ENCODE results near the gene TRERF1.

TRERF1 gene

DNA sequence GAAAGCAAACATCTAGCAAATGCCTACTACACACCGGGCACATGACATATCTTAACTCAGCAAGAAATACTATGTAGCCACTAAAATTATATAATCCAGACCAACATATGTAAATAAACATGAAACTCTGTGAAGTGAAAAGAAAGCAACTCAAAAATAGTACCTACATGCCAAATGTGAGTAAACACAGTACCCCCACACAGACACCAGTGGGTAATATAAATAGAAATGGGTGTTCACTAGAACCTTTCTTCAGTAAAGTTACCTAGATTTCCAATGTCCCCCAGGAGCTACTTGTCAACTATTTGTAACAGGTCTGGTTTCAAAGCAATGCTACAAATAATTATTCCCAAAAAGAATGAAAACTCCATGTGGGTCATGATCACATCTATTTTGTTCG lies 25.5 kb downstream of the TRERF1 start:
- H3K4me3 ChIP-seq (ENCODE audit: low read depth, low read length): no peak overlapping the region
- TF ChIP-seq, protein P1, sequence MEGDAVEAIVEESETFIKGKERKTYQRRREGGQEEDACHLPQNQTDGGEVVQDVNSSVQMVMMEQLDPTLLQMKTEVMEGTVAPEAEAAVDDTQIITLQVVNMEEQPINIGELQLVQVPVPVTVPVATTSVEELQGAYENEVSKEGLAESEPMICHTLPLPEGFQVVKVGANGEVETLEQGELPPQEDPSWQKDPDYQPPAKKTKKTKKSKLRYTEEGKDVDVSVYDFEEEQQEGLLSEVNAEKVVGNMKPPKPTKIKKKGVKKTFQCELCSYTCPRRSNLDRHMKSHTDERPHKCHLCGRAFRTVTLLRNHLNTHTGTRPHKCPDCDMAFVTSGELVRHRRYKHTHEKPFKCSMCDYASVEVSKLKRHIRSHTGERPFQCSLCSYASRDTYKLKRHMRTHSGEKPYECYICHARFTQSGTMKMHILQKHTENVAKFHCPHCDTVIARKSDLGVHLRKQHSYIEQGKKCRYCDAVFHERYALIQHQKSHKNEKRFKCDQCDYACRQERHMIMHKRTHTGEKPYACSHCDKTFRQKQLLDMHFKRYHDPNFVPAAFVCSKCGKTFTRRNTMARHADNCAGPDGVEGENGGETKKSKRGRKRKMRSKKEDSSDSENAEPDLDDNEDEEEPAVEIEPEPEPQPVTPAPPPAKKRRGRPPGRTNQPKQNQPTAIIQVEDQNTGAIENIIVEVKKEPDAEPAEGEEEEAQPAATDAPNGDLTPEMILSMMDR (IDR thresholded peaks at IDR 0.05; ENCODE audit: control insufficient read depth, extremely low read depth, insufficient read depth): no peak
- no peak for DNase-seq (ENCODE audit: low read depth)

DNA sequence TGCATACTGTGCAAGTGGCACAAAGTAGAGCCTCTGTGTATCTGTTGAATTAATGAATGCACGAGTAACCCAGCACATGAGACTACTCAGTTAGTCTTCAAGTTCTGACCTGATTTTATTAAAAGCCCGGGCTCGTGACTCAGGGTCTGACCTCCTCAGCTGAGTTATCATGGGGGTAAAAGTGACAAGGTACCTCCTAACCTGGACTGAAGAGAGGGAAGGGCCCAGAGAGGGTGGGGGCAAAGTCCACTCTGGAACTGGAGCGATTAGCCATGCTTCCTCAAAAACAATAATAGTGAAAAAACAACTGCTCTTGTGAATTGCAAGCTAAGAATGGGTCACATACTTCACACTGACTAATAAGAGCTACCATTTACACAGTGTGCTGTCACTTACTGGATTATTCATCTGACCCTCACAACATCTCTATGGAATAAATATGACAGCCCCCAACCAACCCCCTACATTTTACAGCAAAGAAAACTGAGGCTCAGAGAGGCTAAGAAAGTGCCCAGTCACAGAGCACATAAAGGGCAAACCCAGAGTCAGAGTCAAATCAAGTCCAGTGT lies 26.7 kb downstream of the TRERF1 start:
- DNase-seq (ENCODE audit: low read depth): no peak
- H3K4me3 ChIP-seq (ENCODE audit: low read depth, low read length): no peak overlapping the region
- TF ChIP-seq, protein P1 (IDR thresholded peaks at IDR 0.05; ENCODE audit: control insufficient read depth, extremely low read depth, insufficient read depth): no peak

DNA sequence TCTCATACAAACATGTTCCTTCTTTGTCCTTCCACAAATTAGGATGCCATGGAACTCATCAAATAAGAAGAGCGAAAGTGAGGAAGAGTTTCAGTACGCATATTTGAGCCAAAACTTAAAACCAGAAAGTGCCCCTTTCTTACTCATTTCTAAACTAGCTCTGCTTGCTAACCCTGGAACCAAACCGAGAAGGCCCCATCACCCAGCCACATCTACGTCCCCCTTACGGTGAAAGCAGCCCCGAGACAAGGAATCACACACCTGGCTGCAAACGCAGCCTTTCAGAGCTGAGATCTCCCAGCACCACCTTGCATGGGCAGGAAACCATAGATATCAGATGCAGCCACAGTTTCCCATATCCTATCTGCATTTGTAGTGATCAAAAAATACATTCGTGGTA lies 28.5 kb downstream of the TRERF1 start:
- TF ChIP-seq, protein P1 (IDR thresholded peaks at IDR 0.05; ENCODE audit: control insufficient read depth, extremely low read depth, insufficient read depth): no peak
- no peak overlapping the region for H3K4me3 ChIP-seq (ENCODE audit: low read depth, low read length)
- DNase-seq (ENCODE audit: low read depth): no peak

DNA sequence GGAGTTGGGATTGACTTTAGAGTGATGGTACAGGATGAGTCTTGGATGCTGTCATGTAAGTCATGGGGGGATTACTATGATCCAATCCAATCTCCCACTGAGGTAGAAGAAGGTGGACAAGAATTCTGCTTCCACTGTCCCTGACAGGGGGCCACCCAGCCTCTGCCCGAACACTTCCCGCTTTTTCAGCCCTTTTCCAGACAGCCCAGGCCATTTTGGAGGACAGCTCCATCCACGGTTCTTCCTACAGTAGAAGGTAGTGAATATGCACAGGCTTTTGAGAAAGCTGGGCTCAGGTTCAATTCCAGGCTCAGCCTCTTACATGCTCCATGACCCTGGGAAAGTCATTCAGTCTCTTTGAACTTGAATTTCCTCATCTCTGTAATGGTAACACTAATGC lies 31.0 kb downstream of the TRERF1 start:
- H3K4me3 ChIP-seq (ENCODE audit: low read depth, low read length): no peak overlapping the region
- TF ChIP-seq, protein P1 (IDR thresholded peaks at IDR 0.05; ENCODE audit: control insufficient read depth, extremely low read depth, insufficient read depth): no peak
- DNase-seq (ENCODE audit: low read depth): no peak

DNA sequence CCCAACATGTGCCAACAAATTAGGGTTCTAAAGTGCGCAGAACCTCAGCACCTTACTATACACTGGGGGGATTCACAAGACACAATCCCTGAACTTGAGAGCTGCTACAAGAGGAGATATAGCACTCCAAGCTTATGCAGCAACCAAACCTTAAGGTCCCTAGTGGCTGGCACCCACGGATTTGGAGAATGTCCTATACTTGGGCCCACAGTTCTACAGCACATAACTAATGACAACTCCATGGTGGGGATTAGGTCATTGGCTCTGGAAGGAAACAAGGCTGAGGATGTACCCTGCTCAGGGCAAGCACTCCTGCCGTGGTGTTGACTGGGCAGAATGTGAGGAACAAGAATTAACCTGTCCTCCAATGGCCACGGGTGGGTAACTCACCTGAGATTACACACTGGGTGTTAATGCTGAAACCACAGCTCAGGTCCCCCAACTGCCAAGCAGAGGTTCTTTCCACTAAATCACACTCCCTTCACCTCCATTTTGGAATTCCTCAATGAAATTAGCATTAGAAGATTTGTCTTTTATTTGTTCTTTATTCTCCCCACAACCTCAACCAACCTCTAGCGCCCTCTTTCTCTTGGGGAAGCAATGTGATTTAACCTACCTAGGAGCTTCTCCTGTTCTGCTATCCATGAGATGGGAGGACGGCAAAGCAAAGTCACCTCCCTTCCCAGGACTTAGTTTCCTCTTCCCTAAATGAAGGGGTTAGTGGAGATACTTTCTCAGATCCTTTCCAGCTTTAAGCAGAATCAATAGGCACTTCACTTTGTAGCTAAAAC lies 32.0 kb downstream of the TRERF1 start:
- TF ChIP-seq, protein P1 (IDR thresholded peaks at IDR 0.05; ENCODE audit: control insufficient read depth, extremely low read depth, insufficient read depth): no peak
- no peak for DNase-seq (ENCODE audit: low read depth)
- H3K4me3 ChIP-seq (ENCODE audit: low read depth, low read length): no peak overlapping the region

DNA sequence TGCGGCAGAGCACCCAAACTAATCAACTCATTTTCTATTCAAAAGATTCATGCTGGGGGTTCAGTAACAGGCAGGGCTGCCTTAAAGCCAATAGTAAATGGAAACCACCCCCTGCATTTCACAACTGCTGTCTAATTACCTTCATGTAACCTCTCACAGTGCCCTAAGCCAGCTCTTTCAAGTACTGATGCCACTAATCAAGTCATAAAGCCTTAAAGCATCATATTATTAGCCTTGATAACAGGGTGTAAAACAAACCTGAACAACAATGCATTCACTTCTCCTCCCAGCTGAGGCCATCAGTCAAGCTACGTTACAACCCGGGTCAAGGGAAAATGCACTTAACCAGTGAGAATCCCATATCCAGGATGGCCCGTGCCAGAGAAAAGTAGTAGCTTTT lies 33.0 kb downstream of the TRERF1 start:
- TF ChIP-seq, protein P1 (IDR thresholded peaks at IDR 0.05; ENCODE audit: control insufficient read depth, extremely low read depth, insufficient read depth): no peak
- no peak for DNase-seq (ENCODE audit: low read depth)
- no peak overlapping the region for H3K4me3 ChIP-seq (ENCODE audit: low read depth, low read length)
